SH-SY5Y (cell line): ENCODE results near the gene SEPTIN3.

Experiments used
- GATA2 ChIP-seq: IDR thresholded peaks from 2 replicates; pipeline ENCODE4 v1.6.1; 2011; ENCODE audit warnings: mild to moderate bottlenecking, low read depth, low read length
- GATA3 ChIP-seq: IDR thresholded peaks from 2 replicates; pipeline ENCODE4 v1.6.1; 2011; ENCODE audit warnings: low read depth, mild to moderate bottlenecking, low read length, moderate library complexity

The SEPTIN3 gene

DNA sequence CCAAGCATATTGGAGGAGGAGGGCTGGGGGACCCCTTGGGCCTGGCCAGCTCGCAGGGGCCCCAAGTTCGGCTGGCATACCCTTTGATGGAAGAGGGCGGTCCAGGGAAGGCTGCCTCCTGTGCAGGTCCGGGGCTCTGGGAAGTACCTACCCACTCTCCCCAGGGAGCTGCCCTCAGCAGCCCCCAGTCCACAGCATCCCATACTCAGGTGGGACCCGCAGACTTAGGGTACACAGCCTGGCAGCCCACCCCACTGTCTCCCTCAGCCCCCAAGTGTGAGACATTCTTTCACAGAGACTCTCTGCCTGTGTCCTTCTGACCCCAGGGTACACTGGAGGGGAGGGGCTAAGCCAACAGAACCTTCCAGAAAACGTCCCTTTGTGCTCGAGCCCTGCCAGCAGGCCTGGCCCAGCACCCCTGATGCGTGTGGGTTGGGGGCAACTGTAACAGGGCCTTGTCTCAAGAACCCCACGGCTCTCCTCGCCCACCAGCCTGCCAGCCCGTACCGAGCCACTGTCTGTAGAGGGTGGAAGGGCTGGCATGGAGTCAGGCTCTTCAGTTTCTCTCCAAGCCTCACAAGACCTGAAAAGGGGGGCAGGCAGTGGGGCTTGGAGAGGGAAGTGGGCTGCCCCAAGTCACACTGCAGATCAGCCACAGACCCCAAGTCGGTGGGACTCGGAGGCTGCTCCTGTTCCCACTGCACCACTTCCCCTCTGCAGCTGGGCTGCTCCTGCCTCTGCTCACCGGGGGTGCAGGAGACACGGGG lies 35.6 kb upstream of the SEPTIN3 start:
- TF ChIP-seq GATA3 (no peak), GATA2 (no peak)

DNA sequence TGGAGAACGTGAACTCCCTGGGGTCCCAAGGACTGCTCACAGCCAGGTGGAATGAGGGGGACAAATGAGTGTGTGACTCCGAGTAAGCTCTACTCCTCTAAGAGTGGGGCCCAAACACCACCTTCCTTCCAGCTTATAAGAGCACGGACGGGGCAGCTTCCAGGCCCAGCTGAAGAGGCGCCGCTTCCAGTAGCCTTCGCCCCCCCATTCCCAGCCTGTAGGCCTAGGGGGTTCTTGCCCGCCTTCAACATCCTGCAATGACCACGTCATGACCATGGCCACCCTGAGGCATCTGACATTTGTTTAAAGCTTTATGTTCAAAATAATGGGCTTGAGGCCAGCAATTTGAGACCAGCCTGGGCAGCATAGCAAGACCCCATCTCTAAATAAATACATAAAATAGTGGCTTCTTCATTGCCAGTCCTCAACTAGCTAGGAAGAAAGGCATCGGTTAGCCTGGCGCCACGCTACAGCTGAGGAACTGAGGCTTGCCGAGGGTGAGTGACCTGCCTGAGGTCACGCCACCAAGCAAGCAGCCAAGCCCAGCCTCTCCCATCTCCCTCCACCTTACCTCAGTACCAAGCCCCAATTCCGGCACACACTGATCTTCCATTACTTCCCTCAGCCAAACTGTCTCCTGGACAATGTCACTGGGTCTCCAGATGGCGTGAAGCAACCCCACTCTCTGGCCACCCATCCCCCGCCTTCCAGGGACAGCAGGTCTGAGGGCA lies 34.8 kb upstream of the SEPTIN3 start:
- TF ChIP-seq GATA2 (no peak), GATA3 (no peak)

GRCh38 chr22:41935015-41935351 lies 34.3 kb upstream of the SEPTIN3 start:
- no peak for TF ChIP-seq GATA3
- no peak for TF ChIP-seq GATA2

- no peak for TF ChIP-seq GATA3
- no peak for TF ChIP-seq GATA2
These were observed 33.7 kb upstream of the SEPTIN3 start for GRCh38 chr22:41935509-41935908.

- no peak for TF ChIP-seq GATA2
- TF ChIP-seq GATA3: no peak
These were observed 32.4 kb upstream of the SEPTIN3 start for GRCh38 chr22:41936894-41937169.

DNA sequence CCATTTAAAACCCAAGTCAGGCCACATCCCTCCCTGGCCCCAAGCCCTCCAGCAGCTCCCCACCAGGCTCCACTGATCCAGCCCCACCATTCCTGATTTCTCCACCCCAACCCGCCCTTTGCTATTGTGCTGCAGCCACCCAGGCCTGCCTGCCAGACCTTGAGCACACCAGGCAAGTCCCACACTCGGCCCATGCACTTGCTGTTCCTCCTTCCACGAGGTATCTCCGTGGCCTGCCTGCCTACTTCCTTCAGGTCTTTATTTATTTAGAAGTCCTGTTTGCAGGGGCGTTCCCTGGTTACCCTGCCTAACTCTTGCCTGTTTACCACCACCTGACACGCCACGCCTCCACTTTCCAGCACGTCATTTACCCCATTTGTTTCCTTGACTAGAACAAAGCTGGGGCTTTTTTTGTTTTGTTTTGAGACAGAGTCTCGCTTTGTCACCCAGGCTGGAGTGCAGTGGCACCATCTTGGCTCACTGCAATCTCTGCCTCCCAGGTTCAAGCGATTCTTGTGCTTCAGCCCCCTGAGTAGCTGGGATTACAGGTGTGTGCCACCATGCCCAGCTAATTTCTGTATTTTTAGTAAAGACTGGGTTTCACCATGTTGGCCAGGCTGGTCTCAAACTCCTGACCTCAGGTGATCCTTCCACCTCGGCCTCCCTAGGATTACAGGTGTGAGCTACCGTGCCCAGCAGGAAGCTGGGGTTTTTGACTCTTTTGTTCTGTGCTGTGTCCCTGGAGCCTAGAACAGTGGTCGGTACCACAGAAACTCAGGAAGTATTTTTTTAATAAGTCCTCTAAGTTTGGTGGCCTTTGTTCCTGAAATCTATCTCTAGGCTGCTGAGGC lies 29.0 kb upstream of the SEPTIN3 start:
- TF ChIP-seq GATA2: no peak

DNA sequence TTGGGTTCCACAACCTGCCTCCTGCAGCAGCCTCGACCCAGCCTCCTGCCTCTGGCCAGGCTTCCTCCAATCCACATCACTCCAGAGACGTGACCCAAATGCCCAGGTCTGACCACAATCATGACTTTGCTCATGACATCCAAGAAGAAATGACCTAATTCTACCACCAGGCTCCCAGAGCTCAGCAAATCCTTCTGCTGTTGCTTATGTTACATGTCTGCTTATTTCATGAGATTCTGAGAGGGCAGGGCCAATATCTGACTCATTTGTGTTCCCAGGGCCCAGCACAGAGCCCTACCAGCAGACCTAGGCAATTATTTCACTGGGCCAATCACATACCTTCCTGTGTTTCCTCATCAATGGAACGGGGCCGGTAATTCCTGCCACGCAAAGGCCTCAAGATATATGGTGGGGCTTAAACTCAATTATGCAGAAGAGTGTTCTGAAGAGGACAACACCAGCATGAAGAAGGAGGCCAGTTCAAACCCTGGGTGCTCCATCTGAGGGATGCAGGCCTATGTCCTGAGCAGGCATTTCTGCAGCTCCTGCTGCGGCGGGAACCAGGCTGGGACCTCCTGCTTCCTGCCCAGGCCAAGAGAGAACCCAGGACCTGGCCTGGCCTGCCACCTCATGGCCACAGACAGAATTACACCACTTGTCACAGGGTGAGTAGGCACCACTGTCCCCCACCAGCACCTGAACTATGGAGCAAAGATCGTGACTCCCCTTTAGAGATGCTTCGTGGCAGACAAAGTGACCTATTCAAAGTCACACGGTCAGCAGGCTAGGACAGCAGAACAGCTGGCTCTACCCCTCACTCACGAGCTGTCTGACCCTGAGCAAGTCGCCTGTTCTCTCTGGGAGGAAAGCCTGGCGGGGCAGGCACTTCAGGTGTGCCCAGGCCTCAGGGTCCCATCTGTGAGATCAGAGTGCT lies 28.1 kb upstream of the SEPTIN3 start:
- TF ChIP-seq GATA2: no peak
- TF ChIP-seq GATA3: no peak

DNA sequence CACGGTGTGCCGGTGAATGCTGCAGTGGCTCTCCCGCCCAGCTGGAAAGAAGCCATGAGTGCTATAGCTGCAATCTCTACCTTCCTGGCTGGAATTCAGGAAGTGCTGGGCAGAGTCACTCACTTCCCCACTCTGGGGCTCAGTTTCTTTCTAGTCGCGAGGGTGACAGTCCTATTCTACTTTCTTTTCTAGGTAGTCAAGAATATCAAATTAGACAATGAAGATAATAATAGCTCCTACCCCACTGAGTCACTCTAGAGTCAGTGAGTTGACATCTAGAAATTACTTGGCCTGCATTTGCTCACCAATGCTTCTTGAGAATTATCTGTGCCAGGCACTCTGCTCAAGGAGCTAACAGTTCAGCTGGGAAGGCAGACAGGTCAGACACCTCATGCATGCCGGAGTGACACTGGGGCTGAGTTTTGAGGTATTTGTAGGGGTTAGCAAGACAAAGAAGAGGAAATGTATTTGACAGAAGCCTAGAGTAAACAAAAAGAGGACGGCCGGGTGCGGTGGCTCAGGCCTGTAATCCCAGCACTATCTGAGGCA lies 25.5 kb upstream of the SEPTIN3 start:
- TF ChIP-seq GATA2 (no peak), GATA3 (no peak)

GRCh38 chr22:41946629-41947423 lies 22.4 kb upstream of the SEPTIN3 start, which contains the start of gene CENPM:
TSS of gene CENPM (minus strand) at chr22:41947152. CDS start at chr22:41947076, 76 bp downstream.
- no peak for TF ChIP-seq GATA3
- TF ChIP-seq GATA2: no peak

- TF ChIP-seq GATA3 (no peak), GATA2 (no peak)
These were observed 21.7 kb upstream of the SEPTIN3 start for GRCh38 chr22:41947424-41948080.

GRCh38 chr22:41948142-41948541 lies 21.1 kb upstream of the SEPTIN3 start:
- TF ChIP-seq GATA3 (no peak), GATA2 (no peak)

GRCh38 chr22:41949297-41949965 lies 19.8 kb upstream of the SEPTIN3 start:
- TF ChIP-seq GATA3 (no peak), GATA2 (no peak)
